K562 (cell line): Measurements from ENCODE around the gene FBXW7. TPM values are rescaled to one million over a fixed set of nuclear protein-coding genes. Genes with fewer than 3 reads are reported as not detected.

Source experiments
- ATAC-seq: fragments of 200-7000 bp; cut with Tn5 transposase; 3 replicates; pipeline ENCODE4 v1.9.1; 2020; ENCODE audit warnings: moderate library complexity
- BruUV-seq: library from RNA; stranded (reverse); fragments of 400-500 nt; replicated peaks from 2 replicates; lab custom pipeline; 2021; lab: Mats Ljungman, UMichigan
- CTCF ChIA-PET: fragments of 300-600 bp; formaldehyde crosslinking; extraction: SDS; loops from one replicate; lab custom pipeline; 2021; ENCODE audit warnings: low intra/inter-chr PET ratio; lab: Yijun Ruan, JAX
- POLR2A ChIA-PET: fragments of 300-600, 350-650 bp; sonication (Branson Sonifier 250); formaldehyde crosslinking; extraction: SDS; loops from one replicate; lab custom pipeline; 2021; ENCODE audit warnings: antibody characterized with exemption, inconsistent platforms; lab: Yijun Ruan, JAX
- DNase-seq, 4 experiments: peaks; one replicate each; pipeline versions ENCODE4 v3.0.0 to v3.0.0-alpha.2; 2011 to 2018; ENCODE audit warnings: low spot score in 3 of 4, mixed read lengths in 3 of 4; ENCODE audit errors: extremely low read depth in 1 of 4
- FAIRE-seq: peaks from 2 replicates; lab custom pipeline; 2011; peaks lifted over from hg19 to GRCh38; lab: Jason Lieb, UNC
- H2AFZ ChIP-seq: 2 replicates; pipeline ENCODE4 v1.6.0; 2011; ENCODE audit warnings: low read depth, low read length, control low read depth, inconsistent platforms
- H3K27ac ChIP-seq: fragments of 200-600 bp; 3 replicates; pipeline ENCODE4 v1.8.0; 2011; ENCODE audit warnings: low read depth, mild to moderate bottlenecking, control low read depth, inconsistent platforms, low read length, moderate library complexity, mixed read lengths; ENCODE audit errors: extremely low read depth
- H3K27me3 ChIP-seq, 2 experiments: fragments of 300-600 bp in 1 of 2; 2 replicates in 1 of 2; 3 replicates in 1 of 2; pipeline versions ENCODE4 v1.6.0 to v1.8.0; 2011; ENCODE audit warnings: inconsistent platforms in 2 of 2, low read length in 2 of 2, mild to moderate bottlenecking in 1 of 2, mixed read lengths in 1 of 2, moderate library complexity in 1 of 2; ENCODE audit not compliant: control insufficient read depth in 2 of 2, insufficient read depth in 2 of 2
- H3K36me3 ChIP-seq: fragments of 300-600 bp; 3 replicates; pipeline ENCODE4 v1.8.0; 2011; ENCODE audit warnings: mild to moderate bottlenecking, low read length, inconsistent platforms; ENCODE audit not compliant: control insufficient read depth, insufficient read depth
- H3K4me1 ChIP-seq, 2 experiments: fragments of 200-600 bp in 1 of 2; replicated peaks in 1 of 2; 2 replicates in 1 of 2; 3 replicates in 1 of 2; pipeline versions ENCODE4 v1.5.1 to v1.8.0; 2011; ENCODE audit warnings: inconsistent platforms in 2 of 2, low read length in 2 of 2, mild to moderate bottlenecking in 1 of 2, mixed read lengths in 1 of 2, moderate library complexity in 1 of 2; ENCODE audit not compliant: control insufficient read depth in 2 of 2, insufficient read depth in 2 of 2
- H3K4me2 ChIP-seq: 2 replicates; pipeline ENCODE4 v1.6.1; 2011; ENCODE audit warnings: low read length, control low read depth, inconsistent platforms, mixed read lengths; ENCODE audit not compliant: insufficient read depth
- H3K4me3 ChIP-seq: fragments of 200-600 bp; sonication (generic), shearing (Covaris generic); 2 replicates; pipeline ENCODE4 v1.5.1; 2016; ENCODE audit warnings: control low read depth, inconsistent platforms
- H3K79me2 ChIP-seq: fragments of 200-600 bp; 3 replicates; pipeline ENCODE4 v1.8.0; 2011; ENCODE audit warnings: low read length, inconsistent platforms; ENCODE audit not compliant: control insufficient read depth, insufficient read depth
- H3K9ac ChIP-seq, 2 experiments: 2 replicates each; pipeline versions ENCODE4 v1.6.0 to v1.6.1; 2011; ENCODE audit warnings: low read depth in 2 of 2, low read length in 2 of 2, control low read depth in 1 of 2, inconsistent platforms in 1 of 2, mild to moderate bottlenecking in 1 of 2, mixed read lengths in 1 of 2; ENCODE audit not compliant: insufficient read depth in 1 of 2
- H3K9me1 ChIP-seq: one replicate; pipeline ENCODE4 v1.6.0; 2011; ENCODE audit warnings: inconsistent platforms, mild to moderate bottlenecking, low read length, moderate library complexity; ENCODE audit not compliant: control insufficient read depth, insufficient read depth
- H3K9me3 ChIP-seq: replicated peaks from 2 replicates; pipeline ENCODE4 v1.5.1; 2011; ENCODE audit warnings: low read depth, low read length, inconsistent platforms; ENCODE audit not compliant: control insufficient read depth, insufficient read depth
- H4K20me1 ChIP-seq: replicated peaks from 2 replicates; pipeline ENCODE4 v1.6.1; 2011; ENCODE audit warnings: low read length, inconsistent platforms, mixed read lengths; ENCODE audit not compliant: control insufficient read depth, insufficient read depth
- CHD7 ChIP-seq: fragments of 200-600 bp; sonication (generic); IDR thresholded peaks from one replicate; pipeline ENCODE4 v1.6.1; 2012; ENCODE audit warnings: mild to moderate bottlenecking, low read depth, low read length, inconsistent platforms
- COPS2 ChIP-seq: fragments of 450-650 bp; conservative IDR thresholded peaks from 2 replicates; pipeline ENCODE4 v1.6.1; 2016; ENCODE audit warnings: mild to moderate bottlenecking, moderate library complexity
- HNRNPL ChIP-seq: fragments of 200-400 bp; formaldehyde crosslinking; IDR thresholded peaks from 2 replicates; pipeline ENCODE4 v1.6.1; 2017; ENCODE audit warnings: low read depth, mild to moderate bottlenecking, low read length
- NFXL1 ChIP-seq: fragments of 450-650 bp; formaldehyde crosslinking; IDR thresholded peaks from 2 replicates; pipeline ENCODE4 v1.4.0; 2021; ENCODE audit warnings: mild to moderate bottlenecking
- SLC30A9 ChIP-seq: fragments of 250-450 bp; sonication (Bioruptor Pico); IDR thresholded peaks from 2 replicates; pipeline ENCODE4 v1.8.0; 2022; ENCODE audit warnings: mild to moderate bottlenecking, moderate library complexity
- ZBTB1 ChIP-seq: sonication (generic); formaldehyde crosslinking; IDR thresholded peaks from 2 replicates; pipeline ENCODE4 v1.8.1; 2023; ENCODE audit warnings: missing genetic modification reagents, low read depth, mild to moderate bottlenecking, borderline replicate concordance
- ZNF3 ChIP-seq: fragments of 250-450 bp; sonication (Bioruptor Pico); IDR thresholded peaks from 2 replicates; pipeline ENCODE4 v1.5.0; 2021; ENCODE audit warnings: mild to moderate bottlenecking, moderate library complexity
- ZNF830 ChIP-seq: fragments of 250-450 bp; sonication (Bioruptor Pico); IDR thresholded peaks from 2 replicates; pipeline ENCODE4 v1.5.0; 2021; ENCODE audit warnings: mild to moderate bottlenecking
- WGBS: fragments of 100-300 bp; shearing (Covaris generic); methylation state at CpG from one replicate; pipeline ENCODE4 v1.1.6; 2016; ENCODE audit warnings: low coverage, mixed read lengths; ENCODE audit not compliant: insufficient coverage; ENCODE audit errors: missing lambda C conversion rate; 5-methylcytosine and 5-hydroxymethylcytosine counted together
- in situ Hi-C: fragments of 300-500 bp; cut with MboI; formaldehyde crosslinking; loops from 4 replicates; pipeline ENCODE4 v1.15.0; 2018; ENCODE audit warnings: inconsistent platforms, mixed read lengths
- intact Hi-C: fragments of 100-400 bp; cut with micrococcal nuclease; formaldehyde crosslinking; loops from 2 replicates; pipeline ENCODE4 v1.14.2; 2022
- polyA plus RNA-seq, 8 experiments: library from polyadenylated mRNA; depleted of rRNA in 4 of 8; stranded (reverse) in 5 of 8; unstranded in 3 of 8; fragments of >200 nt; fragmentation: Nextera tagmentation in 2 of 8; fragmentation: Illumina TruSeq in 1 of 8; extraction: Ambion mirVana in 2 of 8; extraction: Trizol in 1 of 8; gene quantifications; 2 replicates each; pipeline versions ENCODE4 v1.2.1 to v1.2.3, GENCODE V29; 2011 to 2014; ENCODE audit warnings: inconsistent platforms in 1 of 8, missing spikeins in 1 of 8
- total RNA-seq, 7 experiments: library from RNA; depleted of rRNA in 6 of 7; stranded (reverse); fragments of >200 nt in 6 of 7; fragmentation: Illumina TruSeq in 2 of 7; extraction: Trizol in 2 of 7; gene quantifications; 2 replicates each; pipeline versions ENCODE4 v1.2.1 to v1.2.3, GENCODE V29; 2011 to 2021; ENCODE audit warnings: low replicate concordance in 1 of 7

Gene FBXW7
- total and polyA plus RNA-seq, 9 of the 15 experiments (the other 6 are each of a cell fraction or from before 2014, with no cell fraction given), result 6.8 to 44.2 (median 16.4) TPM

- TF ChIP-seq ZNF3 (CRISPR knock-in tag) (no peak), ZBTB1 (CRISPR knock-in tag) (no peak), COPS2 (no peak), HNRNPL (no peak)
- TF ChIP-seq, all 486 proteins: peak for 0
These were observed 35.9 kb upstream of the FBXW7 start (continued) for GRCh38 chr4:152571770-152572169.

DNA sequence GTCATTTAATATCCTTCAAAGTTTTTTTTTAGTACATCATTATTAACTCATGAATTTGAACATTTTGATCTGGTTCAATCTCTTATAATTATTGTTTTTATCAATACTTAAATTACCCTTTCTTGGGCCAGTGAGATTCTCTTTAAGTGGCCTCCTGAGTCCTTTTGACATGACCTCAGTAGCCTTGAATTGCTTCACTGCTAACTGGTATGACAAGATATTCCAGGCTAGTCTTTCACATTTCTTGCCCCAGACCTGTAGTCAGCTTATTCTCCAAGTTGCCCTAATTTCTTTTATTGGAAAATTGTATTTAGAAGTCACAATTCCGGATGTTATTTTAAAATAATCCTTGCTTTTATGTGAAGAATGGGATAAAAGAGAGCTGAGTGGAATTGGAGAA is 35.4 kb upstream of the FBXW7 start:
- H2AFZ ChIP-seq, result no peak overlapping the region
- in situ Hi-C loops, result no loop called here
- no peak overlapping the region for H3K4me2 ChIP-seq
- ATAC-seq, result no peak
- no peak for FAIRE-seq
- H3K9me3 ChIP-seq, result no peaks in the 10 kb centered on the region
- ChIA-PET CTCF (no interaction called here), POLR2A (no interaction called here)
- no peak overlapping the region for H3K27ac ChIP-seq
- intact Hi-C loops, result no loop called here
- BruUV-seq, result no TSS peak
- DNase-seq, result no peak
- H3K4me1 ChIP-seq, result peaks cover 0 to 3% of the 10 kb centered on the region in 2 experiments; a peak in 1 of 5 replicates
- no peaks in the 10 kb centered on the region for H3K79me2 ChIP-seq
- no peaks in the 10 kb centered on the region for H3K9me1 ChIP-seq
- WGBS, result 0% methylated on average over 1 of the region's 1 CpG
- no peaks in the 10 kb centered on the region for H4K20me1 ChIP-seq
- no peak overlapping the region for H3K4me3 ChIP-seq
- no peaks in the 10 kb centered on the region for H3K36me3 ChIP-seq
- H3K27me3 ChIP-seq, result peaks cover 0 to 11% of the 10 kb centered on the region in 2 experiments; a peak in 2 of 5 replicates
- H3K9ac ChIP-seq, result no peak overlapping the region
- TF ChIP-seq SLC30A9 (no peak), CHD7 (no peak), NFXL1 (no peak), ZNF830 (CRISPR knock-in tag) (no peak)
